ENCODE results near the gene C19orf12.

The C19orf12 gene

GRCh38 chr19:29662278-29662603 is 52.8 kb downstream of the C19orf12 start:
- no peak for DNase-seq

DNA sequence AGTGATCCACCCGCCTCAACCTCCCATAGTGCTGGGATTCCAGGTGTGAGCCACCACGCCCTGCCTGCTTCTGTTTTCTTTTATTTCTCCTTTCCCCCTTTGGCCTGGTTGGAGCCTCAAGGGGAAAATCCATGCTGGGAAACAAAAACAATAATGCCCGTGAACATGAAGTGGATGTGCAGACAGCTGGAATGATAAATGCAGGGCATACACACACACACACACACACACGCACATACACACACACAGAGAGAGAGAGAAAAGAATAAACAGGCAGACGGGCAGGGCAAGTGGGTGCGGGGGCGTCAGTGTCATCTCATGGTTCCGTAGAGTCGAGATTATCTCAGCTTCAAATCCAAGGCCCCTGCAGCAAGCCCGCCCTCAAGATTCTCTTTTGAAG is 54.2 kb downstream of the C19orf12 start:
- DNase-seq, result no peak

GRCh38 chr19:29658221-29658991 is 56.7 kb downstream of the C19orf12 start:
- DNase-seq, result no peak

DNA sequence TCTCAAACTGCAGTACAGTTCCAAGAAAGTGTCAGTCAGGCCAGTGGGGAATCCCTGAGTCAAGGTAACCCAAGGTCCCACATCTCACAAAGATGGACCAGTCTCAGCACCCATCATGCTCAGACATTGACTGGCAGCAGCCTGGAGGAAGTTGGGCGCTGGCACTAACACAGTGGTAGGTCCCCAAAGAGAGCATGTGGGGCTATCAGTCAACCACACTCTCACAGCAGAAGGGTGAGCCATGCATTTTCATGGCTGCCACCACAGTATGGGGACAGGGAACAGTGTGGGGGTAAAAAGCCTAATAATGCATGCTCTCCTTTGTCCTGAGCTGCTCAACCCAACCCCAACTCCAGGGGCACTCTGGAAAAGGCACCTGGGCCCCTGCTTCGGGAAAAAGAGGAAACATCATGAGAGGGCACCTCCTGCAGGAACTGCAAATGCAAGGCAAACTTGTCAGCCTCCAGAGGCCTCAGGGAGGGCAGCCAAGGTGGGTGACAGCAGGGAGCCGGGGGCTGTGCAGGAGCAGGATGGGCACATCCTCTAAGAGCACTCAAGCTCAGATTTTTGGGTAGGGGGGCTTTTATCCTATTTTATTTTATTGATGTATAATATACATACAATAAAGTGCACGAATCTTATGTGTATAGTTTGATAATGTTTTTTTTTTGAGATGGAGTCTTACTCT is 59.3 kb downstream of the C19orf12 start:
- no peak for DNase-seq

GRCh38 chr19:29653398-29653797 is 61.7 kb downstream of the C19orf12 start:
- DNase-seq, result no peak

GRCh38 chr19:29651622-29652394 is 63.3 kb downstream of the C19orf12 start:
- DNase-seq, result no peak

GRCh38 chr19:29650772-29651387 is 64.2 kb downstream of the C19orf12 start:
- no peak for DNase-seq
